Lower leg skin (tissue), 3 donors: ENCODE measurements around the gene IQUB.
"Not testable (repeated sequence)": the region's sequence is repeated elsewhere in the genome, so short reads cannot be mapped to it uniquely, and the experiment has no call there.

Source experiments
- POLR2A ChIP-seq, 2 donors: fragments of 450-650 bp; IDR thresholded peaks; one replicate each; pipeline ENCODE4 v1.6.1; 2016 to 2017; ENCODE audit warnings: antibody characterized with exemption in 2 of 2, mild to moderate bottlenecking in 1 of 2, moderate library complexity in 1 of 2
- TF ChIP-seq, protein P1 (sequence below), 3 donors: fragments of 450-650 bp; IDR thresholded peaks; one replicate each; pipeline ENCODE4 v1.5.1; 2016; ENCODE audit warnings: antibody characterized with exemption in 3 of 3, mild to moderate bottlenecking in 3 of 3, moderate library complexity in 2 of 3

DNA sequence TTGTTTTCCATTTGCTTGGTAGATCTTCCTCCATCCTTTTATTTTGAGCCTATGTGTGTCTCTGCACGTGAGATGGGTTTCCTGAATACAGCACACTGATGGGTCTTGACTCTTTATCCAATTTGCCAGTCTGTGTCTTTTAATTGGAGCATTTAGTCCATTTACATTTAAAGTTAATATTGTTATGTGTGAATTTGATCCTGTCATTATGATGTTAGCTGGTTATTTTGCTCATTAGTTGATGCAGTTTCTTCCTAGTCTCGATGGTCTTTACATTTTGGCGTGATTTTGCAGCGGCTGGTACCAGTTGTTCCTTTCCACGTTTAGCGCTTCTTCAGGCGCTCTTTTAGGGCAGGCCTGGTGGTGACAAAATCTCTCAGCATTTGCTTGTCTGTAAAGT lies 7.9 kb downstream of the IQUB start:
- TF ChIP-seq, protein P1, sequence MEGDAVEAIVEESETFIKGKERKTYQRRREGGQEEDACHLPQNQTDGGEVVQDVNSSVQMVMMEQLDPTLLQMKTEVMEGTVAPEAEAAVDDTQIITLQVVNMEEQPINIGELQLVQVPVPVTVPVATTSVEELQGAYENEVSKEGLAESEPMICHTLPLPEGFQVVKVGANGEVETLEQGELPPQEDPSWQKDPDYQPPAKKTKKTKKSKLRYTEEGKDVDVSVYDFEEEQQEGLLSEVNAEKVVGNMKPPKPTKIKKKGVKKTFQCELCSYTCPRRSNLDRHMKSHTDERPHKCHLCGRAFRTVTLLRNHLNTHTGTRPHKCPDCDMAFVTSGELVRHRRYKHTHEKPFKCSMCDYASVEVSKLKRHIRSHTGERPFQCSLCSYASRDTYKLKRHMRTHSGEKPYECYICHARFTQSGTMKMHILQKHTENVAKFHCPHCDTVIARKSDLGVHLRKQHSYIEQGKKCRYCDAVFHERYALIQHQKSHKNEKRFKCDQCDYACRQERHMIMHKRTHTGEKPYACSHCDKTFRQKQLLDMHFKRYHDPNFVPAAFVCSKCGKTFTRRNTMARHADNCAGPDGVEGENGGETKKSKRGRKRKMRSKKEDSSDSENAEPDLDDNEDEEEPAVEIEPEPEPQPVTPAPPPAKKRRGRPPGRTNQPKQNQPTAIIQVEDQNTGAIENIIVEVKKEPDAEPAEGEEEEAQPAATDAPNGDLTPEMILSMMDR (IDR thresholded peaks at IDR 0.05) = not testable (repeated sequence)
- TF ChIP-seq POLR2A (IDR thresholded peaks at IDR 0.05) = not testable (repeated sequence)
